B cell (primary cell): Measurements from ENCODE around the gene LPCAT3. TPM values are rescaled to one million over a fixed set of nuclear protein-coding genes. Genes with fewer than 3 reads are reported as not detected.

Source experiments
- ATAC-seq: fragments of 200-7000 bp; cut with Tn5 transposase; one replicate; pipeline ENCODE4 v1.10.0; 2021; ENCODE audit warnings: low read depth, mild to moderate bottlenecking, moderate number of reproducible peaks, moderate library complexity
- CTCF ChIA-PET: fragments of 350-600 bp; sonication (Branson Sonifier 250); formaldehyde crosslinking; loops from one replicate; lab custom pipeline; 2021; ENCODE audit warnings: antibody characterized with exemption, inconsistent platforms; lab: Charles Lee
- POLR2A ChIA-PET: fragments of 350-600 bp; sonication (Branson Sonifier 250); formaldehyde crosslinking; loops from one replicate; lab custom pipeline; 2021; ENCODE audit warnings: antibody characterized with exemption; lab: Charles Lee
- DNase-seq: peaks from one replicate; pipeline ENCODE4 v3.0.0; 2013
- H2AFZ ChIP-seq: 2 replicates; pipeline ENCODE4 v1.6.1; 2012; ENCODE audit warnings: mild to moderate bottlenecking, low read depth, low read length; ENCODE audit not compliant: insufficient read depth, poor library complexity, severe bottlenecking
- H3K27ac ChIP-seq, 2 donors: 1 replicate in 1 of 2; 2 replicates in 1 of 2; pipeline ENCODE4 v1.5.1; 2012 to 2013; ENCODE audit warnings: low read length in 2 of 2, mild to moderate bottlenecking in 2 of 2, moderate library complexity in 1 of 2
- H3K27me3 ChIP-seq, 4 experiments: fragments of 200-600 bp in 1 of 4; sonication (generic) in 1 of 4; replicated peaks in 1 of 4; 1 replicate in 2 of 4; 2 replicates in 2 of 4; pipeline versions ENCODE4 v1.6.1 to v1.7.0; 2013 to 2016; ENCODE audit warnings: low read length in 3 of 4, mild to moderate bottlenecking in 2 of 4, mixed read lengths in 1 of 4, moderate library complexity in 1 of 4; ENCODE audit not compliant: insufficient read depth in 4 of 4, control insufficient read depth in 3 of 4; ENCODE audit errors: control extremely low read depth in 1 of 4
- H3K36me3 ChIP-seq, 2 experiments: replicated peaks in 1 of 2; 1 replicate in 1 of 2; 2 replicates in 1 of 2; pipeline versions ENCODE4 v1.6.1 to v1.7.1; 2013; ENCODE audit warnings: low read length in 1 of 2; ENCODE audit not compliant: insufficient read depth in 2 of 2, control insufficient read depth in 1 of 2; ENCODE audit errors: control extremely low read depth in 1 of 2, extremely low read depth in 1 of 2
- H3K4me1 ChIP-seq, 2 donors: fragments of 200-600 bp in 1 of 2; sonication (generic) in 1 of 2; 1 replicate in 1 of 2; 2 replicates in 1 of 2; pipeline versions ENCODE4 v1.5.1 to v1.6.1; 2013 to 2017; ENCODE audit warnings: low read length in 2 of 2; ENCODE audit not compliant: control insufficient read depth in 2 of 2, insufficient read depth in 2 of 2
- H3K4me2 ChIP-seq: replicated peaks from 2 replicates; pipeline ENCODE3; 2012; ENCODE audit warnings: mild to moderate bottlenecking, low read depth, low read length; ENCODE audit not compliant: poor library complexity, severe bottlenecking
- H3K4me3 ChIP-seq, 5 experiments: fragments of 200-600 bp in 1 of 5; sonication (generic) in 1 of 5; 1 replicate in 3 of 5; 2 replicates in 2 of 5; pipeline versions ENCODE4 v1.5.1 to v1.7.0; 2011 to 2016; ENCODE audit warnings: low read length in 4 of 5, mild to moderate bottlenecking in 4 of 5, low read depth in 2 of 5, control low read depth in 1 of 5, moderate library complexity in 1 of 5; ENCODE audit not compliant: insufficient read depth in 1 of 5; ENCODE audit errors: control extremely low read depth in 1 of 5, extremely low read depth in 1 of 5
- H3K79me2 ChIP-seq: fragments of 200-600 bp; sonication (generic); one replicate; pipeline ENCODE4 v1.6.0; 2016; ENCODE audit warnings: low read length; ENCODE audit not compliant: control insufficient read depth, insufficient read depth
- H3K9ac ChIP-seq: fragments of 200-600 bp; sonication (generic); 2 replicates; pipeline ENCODE4 v1.6.1; 2017; ENCODE audit warnings: mild to moderate bottlenecking, low read length, moderate library complexity
- H3K9me3 ChIP-seq, 3 donors: one replicate each; pipeline versions ENCODE4 v1.6.1 to v1.7.1; 2013; ENCODE audit warnings: low read length in 2 of 3; ENCODE audit not compliant: control insufficient read depth in 2 of 3, insufficient read depth in 1 of 3; ENCODE audit errors: control extremely low read depth in 1 of 3
- H4K20me1 ChIP-seq: 2 replicates; pipeline ENCODE4 v1.6.0; 2012; ENCODE audit warnings: mild to moderate bottlenecking, low read length; ENCODE audit not compliant: insufficient read depth, control insufficient read depth, poor library complexity, severe bottlenecking
- H3K27ac Mint-ChIP-seq: one replicate; pipeline ENCODE4 v1.8.0; 2021; ENCODE audit warnings: mixed read lengths
- H3K27me3 Mint-ChIP-seq: one replicate; pipeline ENCODE4 v1.8.0; 2021; ENCODE audit warnings: mixed read lengths
- H3K4me1 Mint-ChIP-seq: one replicate; pipeline ENCODE4 v1.8.0; 2021; ENCODE audit warnings: mixed read lengths
- H3K4me3 Mint-ChIP-seq: one replicate; pipeline ENCODE4 v1.8.0; 2021; ENCODE audit warnings: mixed read lengths
- H3K9me3 Mint-ChIP-seq: one replicate; pipeline ENCODE4 v1.8.0; 2022; ENCODE audit warnings: mixed read lengths; ENCODE audit not compliant: insufficient read depth
- EZH2 ChIP-seq: IDR thresholded peaks from 2 replicates; pipeline ENCODE4 v1.6.1; 2012; ENCODE audit warnings: borderline replicate concordance, low read depth, mild to moderate bottlenecking, moderate library complexity, low read length; ENCODE audit not compliant: insufficient read depth, poor library complexity, severe bottlenecking
- WGBS: methylation state at CpG from one replicate; pipeline ENCODE4 v1.1.5; 2013; ENCODE audit warnings: missing lambda C conversion rate; ENCODE audit not compliant: insufficient coverage; 5-methylcytosine and 5-hydroxymethylcytosine counted together
- intact Hi-C: fragments of 100-400 bp; cut with micrococcal nuclease; formaldehyde crosslinking; loops from one replicate; pipeline ENCODE4 v1.10.0; 2022
- polyA plus RNA-seq: library from polyadenylated mRNA; depleted of rRNA; stranded (reverse); fragments of >200 nt; gene quantifications from 2 replicates; pipeline ENCODE4 v1.2.3, GENCODE V29; 2012
- total RNA-seq, 2 donors: library from RNA; stranded (reverse); fragments of 120-200 nt in 1 of 2; gene quantifications; 1 replicate in 1 of 2; 2 replicates in 1 of 2; pipeline versions ENCODE4 v1.2.3 to v1.2.4, GENCODE V29; 2013 to 2022
- TF ChIP-seq, protein P1 (sequence below): fragments of 200-600 bp; IDR thresholded peaks from one replicate; pipeline ENCODE4 v1.8.0; 2022; ENCODE audit warnings: antibody characterized with exemption, mild to moderate bottlenecking

Gene LPCAT3
- total and polyA plus RNA-seq, 2 donors (not counting 1 experiment from before 2014, with no cell fraction given), result 17.6 to 26.2 TPM

DNA sequence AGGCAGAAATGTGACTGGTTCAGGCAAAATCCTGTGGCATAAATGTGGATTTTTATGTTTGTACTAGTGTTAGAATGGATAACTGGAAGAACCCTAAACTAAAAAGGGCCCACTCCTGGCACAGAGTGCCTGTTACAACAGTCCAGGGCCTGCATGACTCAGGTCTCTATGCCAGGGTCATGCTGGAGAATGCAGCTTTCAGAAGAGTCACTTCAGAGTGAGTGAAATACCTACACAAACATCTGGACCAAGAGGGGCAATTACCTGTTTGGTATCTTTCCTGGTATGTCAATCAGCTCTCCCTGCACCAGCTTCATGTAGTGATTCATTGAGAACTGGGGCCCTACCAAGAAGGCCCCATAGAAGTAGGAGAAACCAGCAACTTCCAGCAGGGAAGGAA, 37.5 kb downstream of the LPCAT3 start:
- H3K9me3 ChIP-seq, result no peaks in the 10 kb centered on the region
- no peak overlapping the region for H3K9ac ChIP-seq
- H3K27ac ChIP-seq, result no peak overlapping the region
- H3K36me3 ChIP-seq, result peaks cover under 1 to 66% of the 10 kb centered on the region in 2 experiments
- H3K4me3 Mint-ChIP-seq, result no peak overlapping the region
- peaks cover 5% of the 10 kb centered on the region for H4K20me1 ChIP-seq
- POLR2A ChIA-PET, result no interaction called here
- TF ChIP-seq, protein P1, sequence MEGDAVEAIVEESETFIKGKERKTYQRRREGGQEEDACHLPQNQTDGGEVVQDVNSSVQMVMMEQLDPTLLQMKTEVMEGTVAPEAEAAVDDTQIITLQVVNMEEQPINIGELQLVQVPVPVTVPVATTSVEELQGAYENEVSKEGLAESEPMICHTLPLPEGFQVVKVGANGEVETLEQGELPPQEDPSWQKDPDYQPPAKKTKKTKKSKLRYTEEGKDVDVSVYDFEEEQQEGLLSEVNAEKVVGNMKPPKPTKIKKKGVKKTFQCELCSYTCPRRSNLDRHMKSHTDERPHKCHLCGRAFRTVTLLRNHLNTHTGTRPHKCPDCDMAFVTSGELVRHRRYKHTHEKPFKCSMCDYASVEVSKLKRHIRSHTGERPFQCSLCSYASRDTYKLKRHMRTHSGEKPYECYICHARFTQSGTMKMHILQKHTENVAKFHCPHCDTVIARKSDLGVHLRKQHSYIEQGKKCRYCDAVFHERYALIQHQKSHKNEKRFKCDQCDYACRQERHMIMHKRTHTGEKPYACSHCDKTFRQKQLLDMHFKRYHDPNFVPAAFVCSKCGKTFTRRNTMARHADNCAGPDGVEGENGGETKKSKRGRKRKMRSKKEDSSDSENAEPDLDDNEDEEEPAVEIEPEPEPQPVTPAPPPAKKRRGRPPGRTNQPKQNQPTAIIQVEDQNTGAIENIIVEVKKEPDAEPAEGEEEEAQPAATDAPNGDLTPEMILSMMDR, result no peak
- no peak for TF ChIP-seq EZH2
- ATAC-seq (no peak), DNase-seq (no peak)
- H3K27me3 Mint-ChIP-seq, result no peaks in the 10 kb centered on the region
- H3K79me2 ChIP-seq, result peaks cover 5% of the 10 kb centered on the region
- H3K9me3 Mint-ChIP-seq, result no peaks in the 10 kb centered on the region
- intact Hi-C loops, result no loop called here
- no peak overlapping the region for H3K27ac Mint-ChIP-seq
- H2AFZ ChIP-seq, result no peak overlapping the region
- H3K4me1 Mint-ChIP-seq, result no peaks in the 10 kb centered on the region
- CTCF ChIA-PET, result no interaction called here
- no peaks in the 10 kb centered on the region for H3K4me1 ChIP-seq
- no peak overlapping the region for H3K4me2 ChIP-seq
- no peak overlapping the region for H3K4me3 ChIP-seq
- H3K27me3 ChIP-seq, result no peaks in the 10 kb centered on the region

DNA sequence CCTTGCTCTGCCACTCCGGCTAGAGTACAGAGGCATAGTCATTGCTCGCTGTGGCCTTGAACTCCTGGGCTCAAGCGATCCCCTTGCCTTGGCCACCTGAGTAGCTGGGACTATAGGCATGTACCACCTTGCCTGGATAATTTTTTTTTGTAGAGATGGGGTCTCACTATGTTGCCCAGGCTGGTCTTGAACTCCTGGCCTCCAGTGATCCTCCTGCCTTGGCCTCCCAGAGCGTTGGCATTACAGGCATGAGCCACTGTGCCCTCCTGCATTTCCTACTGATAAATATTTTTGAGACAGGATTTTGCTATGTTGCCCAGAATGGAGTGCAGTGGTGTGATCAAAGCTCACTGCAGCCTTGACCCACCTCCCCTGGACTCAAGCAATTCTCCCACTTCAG, 38.2 kb downstream of the LPCAT3 start:
- Mint-ChIP-seq H3K27ac (no peak overlapping the region), H3K9me3 (no peaks in the 10 kb centered on the region), H3K4me3 (no peak overlapping the region), H3K27me3 (no peaks in the 10 kb centered on the region), H3K4me1 (no peaks in the 10 kb centered on the region)
- ChIA-PET POLR2A (no interaction called here), CTCF (no interaction called here)
- H4K20me1 ChIP-seq, result peaks cover 5% of the 10 kb centered on the region
- no peaks in the 10 kb centered on the region for H3K9me3 ChIP-seq
- H3K36me3 ChIP-seq, result peaks cover 1 to 71% of the 10 kb centered on the region in 2 experiments
- no peak overlapping the region for H3K4me3 ChIP-seq
- H2AFZ ChIP-seq, result no peak overlapping the region
- H3K9ac ChIP-seq, result no peak overlapping the region
- no peak overlapping the region for H3K27ac ChIP-seq
- no peak for DNase-seq
- no peaks in the 10 kb centered on the region for H3K4me1 ChIP-seq
- TF ChIP-seq, protein P1, result no peak
- TF ChIP-seq EZH2, result no peak
- no peak for ATAC-seq
- peaks cover 5% of the 10 kb centered on the region for H3K79me2 ChIP-seq
- intact Hi-C loops, result no loop called here
- H3K27me3 ChIP-seq, result no peaks in the 10 kb centered on the region
- WGBS, result 100% methylated on average over 3 of the region's 4 CpGs
- H3K4me2 ChIP-seq, result no peak overlapping the region
